Smooth muscle cell (in vitro differentiated cells): ENCODE data around the gene ALDH1A2. TPM values are rescaled to one million over a fixed set of nuclear protein-coding genes. Genes with fewer than 3 reads are reported as not detected.

Source experiments
- DNase-seq: peaks from one replicate; lab custom pipeline; 2025; ENCODE audit not compliant: unreplicated experiment; lab: John Stamatoyannopoulos, UW
- H2AFZ ChIP-seq: fragments of 200-600 bp; sonication (generic); 2 replicates; pipeline ENCODE4 v1.6.0; 2016; ENCODE audit warnings: antibody characterized with exemption, low read depth, mild to moderate bottlenecking
- H3F3A ChIP-seq: fragments of 200-600 bp; sonication (generic); 2 replicates; pipeline ENCODE4 v1.6.0; 2017; ENCODE audit warnings: antibody characterized with exemption, low read depth
- H3K27ac ChIP-seq: fragments of 200-600 bp; sonication (generic); 2 replicates; pipeline ENCODE4 v1.5.1; 2016; ENCODE audit warnings: low read depth, mild to moderate bottlenecking
- H3K27me3 ChIP-seq: fragments of 200-600 bp; sonication (generic); 2 replicates; pipeline ENCODE4 v1.6.1; 2016; ENCODE audit warnings: low read depth, mild to moderate bottlenecking
- H3K36me3 ChIP-seq: fragments of 200-600 bp; sonication (generic); 2 replicates; pipeline ENCODE4 v1.5.1; 2016; ENCODE audit warnings: low read depth
- H3K4me1 ChIP-seq: fragments of 200-600 bp; sonication (generic); 2 replicates; pipeline ENCODE4 v1.5.1; 2016; ENCODE audit warnings: low read depth
- H3K4me2 ChIP-seq: fragments of 200-600 bp; sonication (generic); 2 replicates; pipeline ENCODE4 v1.6.0; 2016; ENCODE audit warnings: mild to moderate bottlenecking
- H3K4me3 ChIP-seq: fragments of 200-600 bp; sonication (generic); 2 replicates; pipeline ENCODE4 v1.5.1; 2016; ENCODE audit warnings: mild to moderate bottlenecking
- H3K79me2 ChIP-seq: fragments of 200-600 bp; sonication (generic); 2 replicates; pipeline ENCODE4 v1.6.0; 2016; ENCODE audit warnings: low read depth, mild to moderate bottlenecking
- H3K9ac ChIP-seq: fragments of 200-600 bp; sonication (generic); 2 replicates; pipeline ENCODE4 v1.6.0; 2016; ENCODE audit warnings: low read depth
- H3K9me3 ChIP-seq: fragments of 200-600 bp; sonication (generic); replicated peaks from 2 replicates; pipeline ENCODE4 v1.5.1; 2016; ENCODE audit warnings: low read depth
- H4K20me1 ChIP-seq: fragments of 200-600 bp; sonication (generic); 2 replicates; pipeline ENCODE4 v1.6.0; 2016; ENCODE audit warnings: low read depth
- WGBS: methylation state at CpG from one replicate; pipeline ENCODE4 v1.1.7; 2016; ENCODE audit warnings: low lambda C conversion rate; 5-methylcytosine and 5-hydroxymethylcytosine counted together
- polyA plus RNA-seq: library from polyadenylated mRNA; unstranded; fragments of >200 nt; fragmentation: Nextera tagmentation; extraction: Ambion mirVana; gene quantifications from 2 replicates; pipeline ENCODE4 v1.2.1, GENCODE V29; 2016
- total RNA-seq: library from RNA; depleted of rRNA; stranded (reverse); fragments of >200 nt; gene quantifications from 2 replicates; pipeline ENCODE4 v1.2.3, GENCODE V29; 2014
- TF ChIP-seq, protein P1 (sequence below): fragments of 200-600 bp; sonication (generic); IDR thresholded peaks from 2 replicates; pipeline ENCODE4 v1.5.1; 2017; ENCODE audit warnings: borderline replicate concordance, mild to moderate bottlenecking, antibody characterized with exemption; ENCODE audit not compliant: insufficient read depth, poor library complexity, severe bottlenecking

The ALDH1A2 gene
- total and polyA plus RNA-seq, 2 experiments from 2014 or later: 0.49 to 2.9 TPM

GRCh38 chr15:57996561-57996960 is 69.0 kb downstream of the ALDH1A2 start:
- Histone ChIP-seq H3K36me3 (no peaks in the 10 kb centered on the region), H3K79me2 (no peaks in the 10 kb centered on the region), H3K27me3 (no peaks in the 10 kb centered on the region), H3K4me1 (no peaks in the 10 kb centered on the region), H3K4me3 (no peak overlapping the region), H4K20me1 (no peaks in the 10 kb centered on the region), H3F3A (no peaks in the 10 kb centered on the region), H3K9ac (no peak overlapping the region), H2AFZ (no peak overlapping the region), H3K4me2 (no peak overlapping the region), H3K9me3 (no peaks in the 10 kb centered on the region), H3K27ac (no peak overlapping the region)
- 95% methylated on average over 1 of the region's 1 CpG for WGBS
- TF ChIP-seq, protein P1, sequence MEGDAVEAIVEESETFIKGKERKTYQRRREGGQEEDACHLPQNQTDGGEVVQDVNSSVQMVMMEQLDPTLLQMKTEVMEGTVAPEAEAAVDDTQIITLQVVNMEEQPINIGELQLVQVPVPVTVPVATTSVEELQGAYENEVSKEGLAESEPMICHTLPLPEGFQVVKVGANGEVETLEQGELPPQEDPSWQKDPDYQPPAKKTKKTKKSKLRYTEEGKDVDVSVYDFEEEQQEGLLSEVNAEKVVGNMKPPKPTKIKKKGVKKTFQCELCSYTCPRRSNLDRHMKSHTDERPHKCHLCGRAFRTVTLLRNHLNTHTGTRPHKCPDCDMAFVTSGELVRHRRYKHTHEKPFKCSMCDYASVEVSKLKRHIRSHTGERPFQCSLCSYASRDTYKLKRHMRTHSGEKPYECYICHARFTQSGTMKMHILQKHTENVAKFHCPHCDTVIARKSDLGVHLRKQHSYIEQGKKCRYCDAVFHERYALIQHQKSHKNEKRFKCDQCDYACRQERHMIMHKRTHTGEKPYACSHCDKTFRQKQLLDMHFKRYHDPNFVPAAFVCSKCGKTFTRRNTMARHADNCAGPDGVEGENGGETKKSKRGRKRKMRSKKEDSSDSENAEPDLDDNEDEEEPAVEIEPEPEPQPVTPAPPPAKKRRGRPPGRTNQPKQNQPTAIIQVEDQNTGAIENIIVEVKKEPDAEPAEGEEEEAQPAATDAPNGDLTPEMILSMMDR: no peak
- DNase-seq: no peak

GRCh38 chr15:57994221-57995049 is 71.1 kb downstream of the ALDH1A2 start:
- no peak overlapping the region for H3K4me2 ChIP-seq
- WGBS: 47% methylated on average over 3 of the region's 3 CpGs
- H3K36me3 ChIP-seq: no peaks in the 10 kb centered on the region
- no peak overlapping the region for H3K27ac ChIP-seq
- TF ChIP-seq, protein P1: no peak
- no peaks in the 10 kb centered on the region for H3K79me2 ChIP-seq
- H2AFZ ChIP-seq: no peak overlapping the region
- H4K20me1 ChIP-seq: no peaks in the 10 kb centered on the region
- H3K4me1 ChIP-seq: no peaks in the 10 kb centered on the region
- no peaks in the 10 kb centered on the region for H3K27me3 ChIP-seq
- no peaks in the 10 kb centered on the region for H3F3A ChIP-seq
- no peak for DNase-seq
- H3K9ac ChIP-seq: no peak overlapping the region
- H3K9me3 ChIP-seq: no peaks in the 10 kb centered on the region
- H3K4me3 ChIP-seq: no peak overlapping the region

DNA sequence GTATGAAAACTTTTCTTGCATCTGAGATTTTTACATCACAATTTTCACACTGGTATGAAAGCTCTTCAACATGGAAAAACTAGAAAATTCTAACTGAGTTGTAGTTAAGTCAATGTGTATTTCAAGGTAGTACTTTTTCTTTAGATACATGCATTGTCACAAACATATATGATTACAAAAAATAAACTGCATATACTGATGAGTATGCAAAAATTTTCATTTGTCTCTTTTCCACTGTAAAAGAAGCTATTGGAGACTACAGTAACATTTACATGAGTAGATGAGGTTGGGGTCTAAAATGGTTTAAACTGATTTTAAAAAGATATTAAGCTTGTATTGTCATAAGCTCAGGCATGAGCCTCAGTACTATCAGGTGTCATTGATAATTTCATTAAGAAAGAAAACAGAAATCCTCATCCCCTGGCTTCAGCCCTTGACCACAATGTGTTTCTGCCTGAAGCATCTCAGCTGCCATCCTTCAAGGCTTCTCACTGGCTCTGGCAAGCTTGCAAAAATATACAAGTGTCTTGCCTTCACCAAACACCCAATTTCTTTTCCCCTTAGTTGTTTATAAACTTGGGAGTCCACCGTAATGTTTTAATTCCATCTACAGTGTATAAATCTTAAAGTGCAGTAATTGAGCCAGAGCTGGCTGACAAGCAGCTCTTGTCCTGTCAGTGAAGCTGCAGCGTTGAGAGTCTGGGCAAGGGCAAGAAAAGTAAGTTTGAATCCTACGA is 71.9 kb downstream of the ALDH1A2 start:
- no peaks in the 10 kb centered on the region for H3K4me1 ChIP-seq
- TF ChIP-seq, protein P1: no peak
- H3K79me2 ChIP-seq: no peaks in the 10 kb centered on the region

More for the DNA sequence above, 71.9 kb downstream of the ALDH1A2 start:
- Histone ChIP-seq H2AFZ (no peak overlapping the region), H3K9ac (no peak overlapping the region), H3K36me3 (no peaks in the 10 kb centered on the region), H4K20me1 (no peaks in the 10 kb centered on the region), H3K9me3 (no peaks in the 10 kb centered on the region), H3K27ac (no peak overlapping the region), H3K27me3 (no peaks in the 10 kb centered on the region), H3F3A (no peaks in the 10 kb centered on the region), H3K4me2 (no peak overlapping the region), H3K4me3 (no peak overlapping the region)
- WGBS: 36% methylated on average over 3 of the region's 3 CpGs
- no peak for DNase-seq
